GM20000 (cell line): ENCODE data around the gene TAOK1.
"Not testable (repeated sequence)": the region's sequence is repeated elsewhere in the genome, so short reads cannot be mapped to it uniquely, and the experiment has no call there.

Source experiments
- DNase-seq: peaks from one replicate; pipeline ENCODE4 v3.0.0; 2012; ENCODE audit warnings: low spot score
- TF ChIP-seq, protein P1 (sequence below): IDR thresholded peaks from 2 replicates; pipeline ENCODE4 v1.5.1; 2012; ENCODE audit warnings: mild to moderate bottlenecking, control low read depth; ENCODE audit errors: extremely low read depth, missing control alignments

TAOK1 gene

GRCh38 chr17:29474297-29474696 lies 84.1 kb downstream of the TAOK1 start:
- DNase-seq, result no peak
- TF ChIP-seq, protein P1, sequence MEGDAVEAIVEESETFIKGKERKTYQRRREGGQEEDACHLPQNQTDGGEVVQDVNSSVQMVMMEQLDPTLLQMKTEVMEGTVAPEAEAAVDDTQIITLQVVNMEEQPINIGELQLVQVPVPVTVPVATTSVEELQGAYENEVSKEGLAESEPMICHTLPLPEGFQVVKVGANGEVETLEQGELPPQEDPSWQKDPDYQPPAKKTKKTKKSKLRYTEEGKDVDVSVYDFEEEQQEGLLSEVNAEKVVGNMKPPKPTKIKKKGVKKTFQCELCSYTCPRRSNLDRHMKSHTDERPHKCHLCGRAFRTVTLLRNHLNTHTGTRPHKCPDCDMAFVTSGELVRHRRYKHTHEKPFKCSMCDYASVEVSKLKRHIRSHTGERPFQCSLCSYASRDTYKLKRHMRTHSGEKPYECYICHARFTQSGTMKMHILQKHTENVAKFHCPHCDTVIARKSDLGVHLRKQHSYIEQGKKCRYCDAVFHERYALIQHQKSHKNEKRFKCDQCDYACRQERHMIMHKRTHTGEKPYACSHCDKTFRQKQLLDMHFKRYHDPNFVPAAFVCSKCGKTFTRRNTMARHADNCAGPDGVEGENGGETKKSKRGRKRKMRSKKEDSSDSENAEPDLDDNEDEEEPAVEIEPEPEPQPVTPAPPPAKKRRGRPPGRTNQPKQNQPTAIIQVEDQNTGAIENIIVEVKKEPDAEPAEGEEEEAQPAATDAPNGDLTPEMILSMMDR, result no peak

DNA sequence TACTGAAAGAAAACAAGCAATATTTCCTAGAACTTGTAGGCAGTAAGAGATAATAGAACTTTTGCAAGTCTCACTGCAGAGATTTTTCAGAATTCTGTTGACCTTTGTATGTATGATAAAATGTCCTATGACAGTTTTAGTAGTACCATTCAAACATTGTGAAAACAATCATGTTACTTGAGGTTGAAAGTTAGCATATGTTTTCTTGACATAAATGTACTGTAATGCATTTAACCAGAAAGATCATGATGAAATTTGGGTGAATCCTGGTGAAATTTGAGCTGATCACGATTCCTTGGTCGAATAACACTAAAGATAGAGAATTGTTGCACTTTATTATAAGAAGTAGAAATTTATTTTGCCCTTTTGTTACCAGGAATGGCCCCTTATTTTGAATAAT lies 85.7 kb downstream of the TAOK1 start:
- no peak for DNase-seq
- TF ChIP-seq, protein P1, result no peak

GRCh38 chr17:29480249-29480928 lies 90.2 kb downstream of the TAOK1 start:
- DNase-seq, result not testable (repeated sequence)

GRCh38 chr17:29483503-29483902 lies 93.3 kb downstream of the TAOK1 start:
- TF ChIP-seq, protein P1, result no peak
- no peak for DNase-seq

DNA sequence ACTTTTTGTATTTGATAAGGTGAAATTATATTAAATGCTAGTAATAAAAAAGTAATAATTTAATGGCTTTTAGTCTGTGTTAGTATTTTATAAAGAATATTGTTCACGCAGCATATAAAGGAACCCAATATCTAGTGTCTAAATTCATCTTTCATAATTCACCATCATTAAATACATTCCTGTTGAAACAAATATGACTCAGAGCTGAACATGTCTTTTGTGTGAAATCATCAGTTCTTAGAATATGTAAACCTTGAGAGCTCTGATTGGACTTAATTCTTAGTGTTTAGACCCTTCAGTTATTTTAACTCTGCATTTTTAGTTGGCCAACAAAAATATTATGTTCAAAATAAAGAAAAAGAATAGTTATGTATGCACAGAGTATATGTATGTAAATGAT lies 104.8 kb downstream of the TAOK1 start:
- no peak for DNase-seq
- TF ChIP-seq, protein P1, result no peak

GRCh38 chr17:29504711-29505110 lies 114.5 kb downstream of the TAOK1 start:
- DNase-seq, result no peak
- TF ChIP-seq, protein P1, result no peak

DNA sequence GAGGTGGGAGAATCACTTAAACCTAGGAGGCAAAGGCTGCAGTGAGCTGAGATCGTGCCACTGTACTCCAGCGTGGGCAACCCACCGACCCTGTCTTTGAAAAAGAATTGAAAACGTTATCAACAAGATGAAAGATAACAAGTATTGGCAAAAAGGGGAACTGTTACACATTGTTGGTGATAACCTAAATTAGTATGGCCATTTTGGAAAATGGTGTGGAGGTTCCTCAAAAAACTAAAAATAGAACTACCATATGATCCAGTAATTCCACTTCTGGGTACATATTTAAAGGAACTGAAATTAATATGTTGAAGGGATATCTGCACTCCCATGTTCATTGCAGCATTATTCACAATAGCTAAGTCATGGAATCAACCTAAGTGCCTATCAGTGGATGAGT lies 115.7 kb downstream of the TAOK1 start:
- DNase-seq, result no peak

GRCh38 chr17:29510953-29511352 lies 120.8 kb downstream of the TAOK1 start:
- TF ChIP-seq, protein P1, result no peak
- DNase-seq, result no peak

More for the DNA sequence above, 115.7 kb downstream of the TAOK1 start:
- TF ChIP-seq, protein P1, result no peak
